G401 (cell line): ENCODE measurements around the gene NUP210L. TPM values are rescaled to one million over a fixed set of nuclear protein-coding genes. Genes with fewer than 3 reads are reported as not detected.
A peak's percentile ranks its signal among the peaks of the same experiment; 100 is the strongest.
"Not testable (repeated sequence)": the region's sequence is repeated elsewhere in the genome, so short reads cannot be mapped to it uniquely, and the experiment has no call there.

ENCODE experiments used
- DNase-seq: peaks from one replicate; pipeline ENCODE4 v3.0.0-alpha.2; 2015; ENCODE audit warnings: low spot score
- in situ Hi-C: cut with HindIII; loops from 2 replicates; pipeline ENCODE4 v1.10.0; 2016; ENCODE audit warnings: low sequenced_read_pairs, mixed read lengths
- total RNA-seq: library from RNA; depleted of rRNA; stranded (reverse); fragments of >200 nt; shearing (Covaris generic); gene quantifications from 2 replicates; pipeline ENCODE4 v1.2.3, GENCODE V29; 2014

The NUP210L gene
- total RNA-seq, 1 experiment from 2014 or later = not detected

DNA sequence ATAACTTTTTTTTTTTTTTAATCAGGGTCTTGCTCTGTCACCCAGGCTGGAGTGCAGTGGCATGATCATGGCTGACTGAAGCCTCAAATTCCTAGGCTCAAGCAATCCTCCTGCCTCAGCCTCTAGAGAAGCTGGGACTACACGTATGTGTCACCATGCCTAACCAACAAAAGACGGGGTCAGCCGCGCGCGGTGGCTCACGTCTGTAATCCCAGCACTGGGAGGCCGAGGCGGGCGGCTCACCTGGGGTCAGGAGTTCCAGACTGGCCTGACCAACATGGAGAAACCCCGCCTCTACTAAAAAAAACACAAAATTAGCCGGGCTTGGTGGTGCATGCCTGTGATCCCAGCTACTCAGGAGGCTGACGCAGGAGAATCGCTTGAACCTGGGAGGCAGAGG is 142.3 kb downstream of the NUP210L start:
- in situ Hi-C loops = not testable (repeated sequence)

DNA sequence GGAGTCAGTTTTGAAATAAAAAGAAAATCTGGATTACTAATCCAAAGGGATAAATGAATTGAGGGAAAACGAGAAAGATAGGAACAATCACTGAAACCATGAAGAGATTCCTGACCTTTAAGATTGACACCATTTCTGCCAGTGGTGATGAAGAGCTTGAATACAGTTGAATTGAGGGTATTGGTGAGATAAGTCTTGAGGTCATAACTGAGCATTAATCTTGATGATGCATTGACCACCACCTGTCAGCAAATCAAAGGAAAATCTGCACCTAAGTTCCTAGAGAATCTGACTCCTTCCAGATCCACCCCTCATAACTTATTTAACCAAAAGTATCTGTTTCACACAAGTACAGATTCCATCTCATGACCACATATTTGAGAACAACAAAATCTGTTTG is 142.7 kb downstream of the NUP210L start:
- no peak for DNase-seq
- in situ Hi-C loops = no loop called here

More for the DNA sequence above, 142.3 kb downstream of the NUP210L start:
- not testable (repeated sequence) for DNase-seq

DNA sequence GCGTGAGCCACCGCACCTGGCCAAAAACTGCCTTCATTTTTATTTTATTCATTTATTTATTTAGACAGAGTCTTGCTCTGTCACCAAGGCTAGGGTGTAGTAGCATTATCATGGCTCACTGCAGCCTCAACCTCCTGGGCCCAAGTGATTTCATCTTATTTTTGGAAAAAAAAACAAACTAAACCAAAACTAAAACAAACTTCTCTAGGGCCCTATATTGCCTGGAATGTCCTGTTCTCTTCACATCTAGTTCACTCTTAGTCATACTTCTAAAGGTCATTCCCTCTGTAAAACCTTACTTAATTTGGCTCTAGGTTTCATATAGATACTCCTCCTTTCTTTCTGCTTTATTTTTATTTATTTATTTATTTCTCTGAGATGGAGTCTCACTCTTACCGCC is 148.7 kb downstream of the NUP210L start:
- DNase-seq = no peak
- in situ Hi-C loops = no loop called here

DNA sequence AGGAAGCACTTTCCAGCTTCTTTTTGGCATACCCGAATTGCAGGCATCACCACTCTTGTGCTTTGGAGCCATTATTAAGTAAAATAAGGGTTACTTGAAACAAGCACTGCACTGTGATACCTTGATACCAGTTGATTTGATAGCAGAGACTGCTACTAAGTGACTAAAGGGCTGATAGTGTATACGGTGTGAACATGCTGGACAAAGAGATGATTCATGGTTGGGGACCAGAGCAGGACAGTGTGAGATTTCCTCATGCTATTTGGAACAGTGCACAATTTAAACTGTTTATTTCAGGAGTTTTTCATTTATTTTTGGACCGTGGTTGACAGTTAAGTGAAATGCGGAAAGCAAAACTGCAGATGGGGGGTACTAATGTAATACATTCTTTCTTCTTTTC is 154.5 kb downstream of the NUP210L start:
- in situ Hi-C loops = no loop called here
- no peak for DNase-seq

DNA sequence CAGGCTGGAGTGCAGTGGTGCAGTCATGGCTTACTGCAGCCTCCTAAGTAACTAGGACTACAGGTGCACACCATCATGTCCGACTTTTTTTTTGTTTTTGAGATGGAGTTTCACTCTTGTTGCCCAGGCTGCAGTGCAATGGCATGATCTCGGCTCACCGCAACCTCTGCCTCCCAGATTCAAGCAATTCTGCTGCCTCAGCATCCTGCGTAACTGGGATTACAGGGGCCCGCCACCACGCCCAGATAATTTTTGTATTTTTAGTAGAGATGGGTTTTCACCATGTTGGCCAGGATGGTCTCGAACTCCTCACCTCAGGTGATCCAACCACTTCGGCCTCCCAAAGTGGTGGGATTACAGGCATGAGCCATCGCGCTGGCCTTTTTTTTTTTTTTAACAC is 158.0 kb downstream of the NUP210L start:
- in situ Hi-C loops, DNase-seq: not testable (repeated sequence)

DNA sequence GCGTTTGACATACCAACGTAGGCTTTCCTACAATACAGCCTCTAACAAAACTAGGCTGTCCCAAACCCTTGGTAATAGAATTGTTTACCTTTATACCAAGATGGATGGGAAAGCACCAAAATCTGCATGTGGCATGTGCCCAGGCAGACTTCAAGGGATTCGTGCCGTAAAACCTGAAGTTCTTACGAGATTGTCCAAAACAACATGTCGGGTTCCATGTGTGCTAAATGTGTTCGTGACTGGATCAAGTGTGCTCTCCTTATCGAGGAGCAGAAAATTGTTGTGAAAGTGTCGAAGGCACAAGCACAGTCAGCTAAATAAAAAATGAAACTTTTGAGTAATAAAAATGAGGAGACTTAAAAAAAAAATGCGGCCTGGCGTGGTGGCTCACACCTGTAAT is 159.2 kb downstream of the NUP210L start:
- no peak for DNase-seq
- in situ Hi-C loops = no loop called here

DNA sequence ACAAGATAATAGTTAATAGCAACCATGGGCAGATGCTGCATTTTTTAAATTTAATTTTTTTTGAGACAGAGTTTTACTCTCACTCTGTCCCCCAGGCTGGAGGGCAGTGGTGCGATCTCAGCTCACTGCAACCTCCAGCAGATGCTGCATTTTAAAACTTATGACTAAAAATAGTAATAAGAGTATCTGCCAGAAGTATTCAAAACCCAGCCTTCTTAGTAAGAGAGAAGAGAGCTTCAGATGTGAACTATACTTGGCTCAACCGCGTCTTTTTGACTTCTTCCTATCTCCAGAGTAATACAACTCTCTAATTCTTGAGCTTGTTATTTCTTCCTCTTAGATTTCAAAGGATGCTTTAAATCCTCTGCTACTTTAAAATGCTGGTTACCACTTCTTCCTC is 159.7 kb downstream of the NUP210L start:
- in situ Hi-C loops = no loop called here
- DNase-seq = no peak

DNA sequence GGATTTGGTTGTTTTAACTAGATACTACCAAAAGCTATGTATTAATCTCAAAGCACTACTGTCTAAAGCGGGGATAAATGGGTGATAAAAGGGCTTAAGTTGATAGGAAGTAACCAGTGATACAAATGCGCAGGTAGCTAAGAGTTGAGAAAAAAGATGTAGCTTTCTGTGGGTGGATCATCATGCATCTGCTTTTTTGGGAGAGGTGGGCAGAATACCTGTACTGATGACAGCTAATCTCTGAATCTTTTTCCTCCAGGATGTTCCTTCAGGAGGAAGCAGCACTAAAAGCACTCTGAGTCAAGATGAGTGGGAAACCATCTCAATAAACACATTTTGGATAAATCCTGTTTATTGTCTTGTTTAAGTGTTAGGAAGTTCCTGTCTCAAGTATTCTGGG is 163.1 kb downstream of the NUP210L start:
- DNase-seq = no peak
- in situ Hi-C loops = no loop called here

DNA sequence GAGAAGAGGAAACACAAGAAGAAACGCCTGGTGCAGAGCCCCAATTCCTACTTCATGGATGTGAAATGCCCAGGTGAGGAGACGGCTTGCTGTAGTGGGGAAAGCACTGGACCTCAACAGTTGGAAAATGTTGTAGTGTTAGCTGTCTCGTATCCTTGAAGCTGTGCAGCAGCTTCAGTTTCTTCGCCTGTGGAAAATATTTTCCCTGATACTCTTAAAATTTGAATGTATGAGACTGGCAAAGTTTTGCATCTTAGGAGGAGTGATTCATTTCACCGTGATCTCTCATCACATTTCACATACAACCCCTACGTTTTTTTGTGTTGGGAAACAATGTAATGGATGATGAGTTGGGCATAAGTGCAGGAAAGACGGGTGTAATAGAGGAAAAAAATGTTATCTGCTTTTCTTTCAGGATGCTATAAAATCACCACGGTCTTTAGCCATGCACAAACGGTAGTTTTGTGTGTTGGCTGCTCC is 163.7 kb downstream of the NUP210L start:
- in situ Hi-C loops = no loop called here
- DNase-seq = no peak

DNA sequence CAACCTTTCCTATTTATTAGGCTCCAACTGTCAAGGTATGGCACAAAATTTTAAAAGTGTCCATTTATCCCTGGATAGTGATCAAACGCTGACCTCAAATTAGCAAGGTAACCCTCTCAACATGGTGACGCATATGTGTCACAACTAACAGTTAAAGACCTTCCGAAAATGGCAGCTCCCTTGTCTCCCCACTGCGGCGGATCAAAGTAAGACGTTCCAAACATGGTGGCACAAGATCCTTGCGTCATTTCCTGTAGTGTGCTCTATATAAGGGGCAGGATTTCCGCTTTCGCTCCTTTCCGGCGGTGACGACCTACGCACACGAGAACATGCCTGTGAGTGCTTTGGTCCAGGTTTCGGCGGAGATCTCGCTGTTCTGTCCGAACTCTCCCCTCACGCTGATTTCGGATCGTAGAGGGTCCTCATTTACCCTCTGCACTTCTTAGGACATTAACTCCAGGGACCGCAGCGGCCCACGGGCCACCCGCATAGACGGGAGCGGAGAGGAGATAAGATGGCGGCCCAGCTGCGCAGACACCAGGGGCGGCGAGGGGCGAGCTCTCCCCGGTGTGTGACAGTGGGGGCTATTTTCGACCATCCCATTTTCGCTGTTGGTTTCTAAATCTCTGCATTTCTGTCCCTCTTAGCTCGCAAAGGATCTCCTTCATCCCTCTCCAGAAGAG is 164.3 kb downstream of the NUP210L start, which contains the start of gene RPS27:
Gene RPS27, plus strand, starts transcription at position 295 of the 683 bp plus-strand sequence. Its CDS starts 35 bp downstream, at position 330.
- in situ Hi-C loops = no loop called here
- peak; percentile 99 for DNase-seq

DNA sequence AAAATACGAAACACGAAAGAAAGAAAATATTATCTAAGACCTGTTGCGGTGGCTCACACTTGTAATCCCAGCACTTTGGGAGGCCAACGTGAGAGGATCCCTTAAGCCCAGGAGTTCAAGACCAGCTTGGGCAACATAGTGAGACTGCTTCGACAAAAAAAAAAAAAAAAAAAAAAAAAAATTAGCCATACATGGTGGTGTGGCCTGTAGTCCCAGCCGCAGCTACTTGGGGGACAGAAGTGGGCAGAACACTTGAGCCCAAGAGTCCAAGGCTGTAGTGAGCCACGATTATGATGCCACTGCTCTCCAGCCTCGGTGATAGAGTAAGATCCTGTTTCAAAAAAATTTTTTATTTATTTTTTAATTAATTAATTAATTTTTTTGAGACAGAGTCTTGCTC is 167.3 kb downstream of the NUP210L start:
- no peak for DNase-seq
- in situ Hi-C loops = no loop called here

DNA sequence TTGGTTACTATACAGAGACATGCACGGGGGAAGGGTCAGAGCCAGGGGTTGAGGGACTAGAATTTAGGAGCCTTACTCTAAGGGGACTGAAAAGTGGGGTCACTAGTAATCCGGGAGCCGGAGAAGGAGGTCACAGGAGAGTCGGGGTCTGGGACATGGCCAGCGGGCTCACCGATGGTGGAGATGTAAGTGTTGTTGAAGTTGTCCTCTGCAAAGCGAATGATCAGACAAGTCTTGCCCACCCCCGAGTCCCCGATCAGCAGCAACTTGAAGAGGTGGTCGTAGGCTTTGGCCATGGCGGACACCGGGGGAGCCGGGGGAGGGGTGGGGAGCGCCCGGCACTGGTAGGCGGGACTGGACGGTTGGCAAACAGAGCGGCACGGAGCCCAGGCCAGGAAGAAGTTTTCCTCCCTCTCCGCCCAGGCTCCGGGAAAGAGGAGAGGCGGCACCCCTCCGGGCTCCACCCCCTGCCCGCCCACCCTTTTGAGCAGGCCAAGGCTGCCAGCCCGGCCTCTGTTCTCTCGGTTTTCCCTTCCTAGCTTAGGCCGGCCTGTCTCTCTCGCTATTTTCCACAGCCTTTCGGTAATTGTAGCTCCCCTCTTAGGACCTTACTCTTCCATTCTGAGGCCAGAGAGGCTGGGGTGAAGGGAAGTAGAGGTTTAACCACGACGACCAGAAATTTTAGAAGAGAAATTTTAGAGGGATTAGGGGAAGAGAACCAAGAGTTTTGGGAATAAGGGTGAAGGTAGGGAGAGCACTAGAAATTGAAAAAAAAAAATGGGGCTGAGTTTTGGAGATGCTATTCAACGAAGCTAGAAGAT is 168.7 kb downstream of the NUP210L start, which contains the start of gene RAB13:
Gene RAB13, minus strand, starts transcription at position 399 of the 821 bp plus-strand sequence. Its CDS starts 103 bp downstream, at position 296.
- peak; percentile 46 for DNase-seq
- in situ Hi-C loops = no loop called here

DNA sequence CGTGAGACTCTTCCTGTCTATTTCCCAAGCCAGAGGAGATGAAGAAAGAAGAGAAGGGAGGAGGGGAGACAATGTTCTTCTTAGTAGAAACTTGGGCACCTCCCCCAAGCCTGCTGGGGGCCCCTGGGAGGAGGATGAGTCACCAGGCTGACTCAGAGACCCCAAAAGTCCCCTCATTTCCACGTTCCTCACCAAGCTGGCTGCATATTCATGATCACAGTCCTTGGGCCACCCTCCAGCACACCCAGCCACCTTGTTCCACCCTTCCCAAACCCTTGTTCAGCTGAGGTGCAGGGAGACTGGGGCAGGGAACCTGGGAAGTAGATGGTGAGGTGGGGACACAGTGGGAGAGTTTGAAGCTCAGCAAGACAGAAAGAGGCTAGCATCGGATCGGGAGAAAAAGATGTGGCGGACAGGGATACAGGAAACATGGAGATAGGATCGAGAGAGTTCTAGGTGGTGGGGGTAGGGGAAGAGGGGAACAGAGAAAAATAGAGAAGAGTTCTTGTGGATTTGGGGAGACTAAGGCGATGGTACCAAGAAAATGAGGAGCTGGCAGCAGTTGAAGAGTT is 169.4 kb downstream of the NUP210L start:
- no peak for DNase-seq

DNA sequence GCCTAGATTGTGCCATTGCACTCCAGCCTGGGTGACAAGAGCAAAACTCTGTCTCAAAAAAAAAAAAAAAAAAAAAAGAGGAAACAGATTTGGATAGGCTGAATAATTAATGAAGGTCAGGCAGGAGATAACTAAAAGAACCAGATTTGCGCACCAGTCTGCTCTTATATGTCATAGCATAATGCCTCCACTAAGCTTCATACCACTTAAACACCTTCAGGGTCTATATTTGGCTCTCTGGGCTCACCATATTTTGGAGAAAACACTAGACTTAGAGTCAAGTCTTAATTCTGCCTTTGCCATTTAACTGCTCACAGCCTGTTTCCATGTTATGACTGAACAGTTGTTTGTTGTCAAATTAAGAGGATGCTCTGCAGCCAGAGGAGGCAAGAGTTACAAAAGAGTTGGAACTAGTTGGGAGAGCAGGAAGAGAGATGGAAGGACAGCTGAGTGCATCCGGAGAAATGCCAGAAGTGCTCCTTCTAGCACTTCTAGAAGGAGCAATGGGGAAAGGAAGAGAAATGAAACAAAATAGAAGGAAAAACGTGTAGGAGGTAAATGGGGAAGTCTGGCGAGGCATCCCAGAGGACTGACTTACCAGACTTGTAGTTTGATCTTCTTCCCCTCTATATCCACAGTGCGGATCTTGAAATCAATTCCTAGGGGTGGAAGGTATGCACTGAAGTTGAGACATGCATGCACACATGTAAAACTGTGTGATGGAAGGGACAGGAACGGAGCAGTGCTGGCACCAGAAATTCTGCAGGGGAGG is 170.6 kb downstream of the NUP210L start:
- DNase-seq = no peak
- in situ Hi-C loops = no loop called here

More for the DNA sequence above, 169.4 kb downstream of the NUP210L start:
- in situ Hi-C loops = no loop called here

DNA sequence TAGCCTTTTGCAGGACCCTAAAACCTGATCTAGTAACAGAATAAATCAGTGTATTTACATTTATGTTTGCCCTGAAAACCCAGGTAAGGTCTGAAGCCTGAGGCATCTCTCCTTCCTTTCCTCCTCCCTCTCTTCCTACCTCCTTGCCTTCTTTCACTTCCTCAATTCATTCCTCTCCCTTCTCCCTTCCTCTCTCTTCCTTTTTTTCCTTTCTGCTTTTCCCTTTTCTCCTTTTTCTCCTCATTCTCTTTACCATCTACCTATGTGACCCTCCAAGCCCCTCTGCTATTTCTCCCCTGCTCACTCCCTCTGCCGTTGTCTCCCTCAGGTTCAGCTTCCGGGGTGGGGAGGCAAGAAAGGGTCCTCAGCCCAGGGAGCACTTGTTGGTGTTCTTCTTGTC is 173.1 kb downstream of the NUP210L start:
- in situ Hi-C loops = not testable (repeated sequence)

DNA sequence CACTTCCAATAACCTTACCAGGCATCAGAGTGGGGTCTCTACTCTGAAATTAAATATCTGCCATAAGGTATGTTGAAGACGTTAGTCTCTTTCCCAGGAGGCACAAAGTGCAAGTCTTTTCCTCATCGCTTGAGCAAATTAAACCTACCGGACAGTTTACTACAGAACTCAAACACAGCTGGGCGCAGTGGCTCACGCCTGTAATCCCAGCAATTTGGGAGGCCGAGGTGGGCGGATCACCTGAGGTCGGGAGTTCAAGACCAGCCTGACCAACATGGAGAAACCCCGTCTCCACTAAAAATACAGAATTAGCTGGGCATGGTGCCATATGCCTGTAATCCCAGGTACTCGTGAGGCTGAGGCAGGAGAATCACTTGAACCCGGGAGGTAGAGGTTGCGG is 175.8 kb downstream of the NUP210L start:
- in situ Hi-C loops, DNase-seq: not testable (repeated sequence)

More for the DNA sequence above, 173.1 kb downstream of the NUP210L start:
- DNase-seq = not testable (repeated sequence)

DNA sequence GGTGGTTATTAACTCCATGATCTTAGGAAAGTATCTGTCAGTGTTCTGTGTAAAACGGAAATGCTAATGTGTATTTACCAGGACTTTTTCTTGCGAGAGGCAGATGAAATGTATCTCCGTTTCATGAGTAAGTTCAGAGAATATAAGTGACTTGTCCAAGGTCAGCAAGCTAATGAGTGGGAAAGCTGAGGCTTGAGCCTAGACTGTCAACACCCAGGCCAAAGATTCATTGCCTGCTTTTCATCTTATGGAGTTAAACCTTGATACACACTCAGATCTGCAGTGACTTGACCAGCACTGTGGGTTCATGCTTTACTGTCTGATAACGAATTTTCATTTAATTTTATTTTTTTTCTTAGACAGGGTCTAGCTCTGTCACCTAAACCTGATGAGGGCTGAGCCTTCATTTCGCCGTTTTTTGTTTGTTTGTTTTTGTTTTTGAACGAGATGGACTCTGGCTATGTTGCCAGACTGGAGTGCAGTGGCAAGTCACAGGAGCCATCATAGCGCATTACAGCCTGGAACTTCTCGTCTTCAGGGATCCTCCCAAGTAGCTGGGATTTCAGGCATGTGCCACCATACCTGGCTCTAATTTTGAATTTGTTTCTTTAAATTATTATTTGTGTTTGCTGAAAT is 176.5 kb downstream of the NUP210L start:
- in situ Hi-C loops = no loop called here

More for the DNA sequence above, 176.5 kb downstream of the NUP210L start:
- DNase-seq = no peak
